ENCODE results near the gene PDE4D.
A peak's percentile ranks its signal among the peaks of the same experiment; 100 is the strongest.
"Not testable (repeated sequence)": the region's sequence is repeated elsewhere in the genome, so short reads cannot be mapped to it uniquely, and the experiment has no call there.

Gene PDE4D

GRCh38 chr5:58961631-58962280, 931.8 kb downstream of the PDE4D start:
- no peak for DNase-seq (ENCODE audit: low read depth in 2 of 3, low spot score in 2 of 3)

GRCh38 chr5:58958701-58959100, 934.8 kb downstream of the PDE4D start:
- DNase-seq (ENCODE audit: low read depth in 2 of 3, low spot score in 2 of 3), result no peak

- DNase-seq (ENCODE audit: low read depth in 2 of 3, low spot score in 2 of 3), result not testable (repeated sequence)
These were observed 940.3 kb downstream of the PDE4D start for GRCh38 chr5:58953218-58953617.

- no peak for DNase-seq (ENCODE audit: low read depth in 2 of 3, low spot score in 2 of 3)
These were observed 943.3 kb downstream of the PDE4D start for GRCh38 chr5:58950224-58950623.

- no peak for DNase-seq (ENCODE audit: low read depth in 2 of 3, low spot score in 2 of 3)
These were observed 947.3 kb downstream of the PDE4D start for GRCh38 chr5:58946230-58946629.

- no peak for DNase-seq (ENCODE audit: low read depth in 2 of 3, low spot score in 2 of 3)
These were observed 949.3 kb downstream of the PDE4D start for GRCh38 chr5:58944221-58944620.

- DNase-seq (ENCODE audit: low read depth in 2 of 3, low spot score in 2 of 3), result no peak
These were observed 953.1 kb downstream of the PDE4D start for GRCh38 chr5:58940446-58940845.

GRCh38 chr5:58939664-58940063, 953.9 kb downstream of the PDE4D start:
- DNase-seq (ENCODE audit: low read depth in 2 of 3, low spot score in 2 of 3), result no peak

- no peak for DNase-seq (ENCODE audit: low read depth in 2 of 3, low spot score in 2 of 3)
These were observed 954.7 kb downstream of the PDE4D start for GRCh38 chr5:58938563-58939424.

- DNase-seq (ENCODE audit: low read depth in 2 of 3, low spot score in 2 of 3), result no peak
These were observed 956.4 kb downstream of the PDE4D start for GRCh38 chr5:58937031-58937681.

- no peak for DNase-seq (ENCODE audit: low read depth in 2 of 3, low spot score in 2 of 3)
These were observed 958.9 kb downstream of the PDE4D start for GRCh38 chr5:58934629-58935097.

- DNase-seq (ENCODE audit: low read depth in 2 of 3, low spot score in 2 of 3), result no peak
These were observed 959.5 kb downstream of the PDE4D start for GRCh38 chr5:58933891-58934628.

- DNase-seq (ENCODE audit: low read depth in 2 of 3, low spot score in 2 of 3), result no peak
These were observed 961.4 kb downstream of the PDE4D start for GRCh38 chr5:58932057-58932612.

- no peak for DNase-seq (ENCODE audit: low read depth in 2 of 3, low spot score in 2 of 3)
These were observed 963.0 kb downstream of the PDE4D start for GRCh38 chr5:58930520-58930919.

GRCh38 chr5:58929726-58930125, 963.8 kb downstream of the PDE4D start:
- no peak for DNase-seq (ENCODE audit: low read depth in 2 of 3, low spot score in 2 of 3)

- no peak for DNase-seq (ENCODE audit: low read depth in 2 of 3, low spot score in 2 of 3)
These were observed 965.6 kb downstream of the PDE4D start for GRCh38 chr5:58927938-58928337.

GRCh38 chr5:58927181-58927580, 966.3 kb downstream of the PDE4D start:
- DNase-seq (ENCODE audit: low read depth in 2 of 3, low spot score in 2 of 3), result no peak

- DNase-seq (ENCODE audit: low read depth in 2 of 3, low spot score in 2 of 3), result no peak
These were observed 967.0 kb downstream of the PDE4D start for GRCh38 chr5:58926541-58926935.

- DNase-seq (ENCODE audit: low read depth in 2 of 3, low spot score in 2 of 3), result peak in 1 of 3 experiments; percentile 3
These were observed 967.6 kb downstream of the PDE4D start for GRCh38 chr5:58925627-58926540.

GRCh38 chr5:58924306-58924705, 969.2 kb downstream of the PDE4D start:
- DNase-seq (ENCODE audit: low read depth in 2 of 3, low spot score in 2 of 3), result no peak
